HepG2 (cell line): ENCODE measurements around the gene SYS1. TPM values are rescaled to one million over a fixed set of nuclear protein-coding genes. Genes with fewer than 3 reads are reported as not detected.
A peak's percentile ranks its signal among the peaks of the same experiment; 100 is the strongest.

Experiments used
- ATAC-seq: fragments of 200-7000 bp; cut with Tn5 transposase; 3 replicates; pipeline ENCODE4 v1.9.1; 2020; ENCODE audit warnings: mild to moderate bottlenecking, moderate library complexity
- BruUV-seq: library from RNA; stranded (reverse); fragments of 400-500 nt; replicated peaks from 2 replicates; lab custom pipeline; 2021; lab: Mats Ljungman, UMichigan
- CTCF ChIA-PET: fragments of 300-600 bp; formaldehyde crosslinking; extraction: SDS; loops from one replicate; lab custom pipeline; 2021; ENCODE audit warnings: low total read pairs, inconsistent platforms, low intra/inter-chr PET ratio; lab: Yijun Ruan, JAX
- POLR2A ChIA-PET: fragments of 350-600 bp; sonication (Branson Sonifier 250); formaldehyde crosslinking; loops from one replicate; lab custom pipeline; 2020; ENCODE audit warnings: antibody characterized with exemption, inconsistent platforms; lab: Yijun Ruan, JAX
- DNase-seq: peaks from one replicate; pipeline ENCODE4 v3.0.0-alpha.2; 2015; ENCODE audit warnings: low spot score
- FAIRE-seq: peaks from 3 replicates; lab custom pipeline; 2011; peaks lifted over from hg19 to GRCh38; lab: Jason Lieb, UNC
- H2AFZ ChIP-seq: one replicate; pipeline ENCODE4 v1.6.1; 2011; ENCODE audit warnings: low read length, inconsistent platforms
- H3K27ac ChIP-seq: fragments of 300-600 bp; 3 replicates; pipeline ENCODE4 v1.8.0; 2011; ENCODE audit warnings: mixed run types, mild to moderate bottlenecking, mixed read lengths, low read length, inconsistent platforms; ENCODE audit not compliant: insufficient read depth; ENCODE audit errors: extremely low read length
- H3K27me3 ChIP-seq, 2 experiments: fragments of 200-600 bp in 1 of 2; 2 replicates in 1 of 2; 3 replicates in 1 of 2; pipeline versions ENCODE4 v1.6.0 to v1.8.0; 2011; ENCODE audit warnings: low read length in 2 of 2, mild to moderate bottlenecking in 2 of 2, moderate library complexity in 2 of 2, inconsistent platforms in 1 of 2; ENCODE audit not compliant: insufficient read depth in 2 of 2, control insufficient read depth in 1 of 2
- H3K36me3 ChIP-seq, 2 experiments: fragments of 200-600 bp in 1 of 2; replicated peaks in 1 of 2; 2 replicates in 1 of 2; 3 replicates in 1 of 2; pipeline versions ENCODE4 v1.5.1 to v1.8.0; 2011; ENCODE audit warnings: low read length in 2 of 2, inconsistent platforms in 1 of 2; ENCODE audit not compliant: insufficient read depth in 2 of 2, control insufficient read depth in 1 of 2
- H3K4me1 ChIP-seq: 2 replicates; pipeline ENCODE4 v1.5.1; 2012; ENCODE audit warnings: low read length, inconsistent platforms; ENCODE audit not compliant: insufficient read depth
- H3K4me2 ChIP-seq: 2 replicates; pipeline ENCODE4 v1.6.0; 2011; ENCODE audit warnings: low read depth, low read length, inconsistent platforms
- H3K4me3 ChIP-seq, 3 experiments: fragments of 200-600 bp in 1 of 3; sonication (generic), shearing (Covaris generic) in 1 of 3; replicated peaks in 1 of 3; 2 replicates each; pipeline ENCODE4 v1.5.1; 2011 to 2016; ENCODE audit warnings: low read length in 3 of 3, inconsistent platforms in 2 of 3, low read depth in 2 of 3, mild to moderate bottlenecking in 2 of 3, control low read depth in 1 of 3, mixed read lengths in 1 of 3; ENCODE audit not compliant: insufficient read depth in 1 of 3
- H3K79me2 ChIP-seq: one replicate; pipeline ENCODE4 v1.6.1; 2011; ENCODE audit warnings: low read length, inconsistent platforms; ENCODE audit not compliant: insufficient read depth
- H3K9ac ChIP-seq: 2 replicates; pipeline ENCODE4 v1.6.0; 2011; ENCODE audit warnings: mild to moderate bottlenecking, low read depth, low read length, inconsistent platforms; ENCODE audit not compliant: insufficient read depth
- H3K9me3 ChIP-seq: 2 replicates; pipeline ENCODE4 v1.5.1; 2012; ENCODE audit warnings: mild to moderate bottlenecking, low read length
- H4K20me1 ChIP-seq: 2 replicates; pipeline ENCODE4 v1.6.0; 2011; ENCODE audit warnings: inconsistent platforms, mild to moderate bottlenecking, low read length, moderate library complexity; ENCODE audit not compliant: insufficient read depth
- CCDC6 ChIP-seq: sonication (generic); formaldehyde crosslinking; IDR thresholded peaks from 2 replicates; pipeline ENCODE4 v1.8.1; 2022; ENCODE audit warnings: mild to moderate bottlenecking, missing genetic modification reagents, moderate library complexity
- ETV5 ChIP-seq: IDR thresholded peaks from 2 replicates; pipeline ENCODE4 v1.6.1; 2018; ENCODE audit warnings: missing biosample characterization, missing genetic modification reagents, inconsistent platforms, borderline replicate concordance
- FOXA3 ChIP-seq: IDR thresholded peaks from 2 replicates; pipeline ENCODE4 v1.6.1; 2016; ENCODE audit warnings: missing genetic modification reagents, missing compliant biosample characterization
- GLI4 ChIP-seq: sonication (generic); formaldehyde crosslinking; IDR thresholded peaks from 2 replicates; pipeline ENCODE4 v1.5.1; 2020; ENCODE audit warnings: missing genetic modification reagents, mild to moderate bottlenecking, moderate library complexity, borderline replicate concordance
- IKZF1 ChIP-seq: fragments of 450-650 bp; IDR thresholded peaks from 2 replicates; pipeline ENCODE4 v1.7.1; 2016
- ISX ChIP-seq: sonication (generic); formaldehyde crosslinking; conservative IDR thresholded peaks from 2 replicates; pipeline ENCODE4 v1.5.0; 2020; ENCODE audit warnings: missing genetic modification reagents
- KDM5A ChIP-seq: fragments of 200-600 bp; sonication (generic); IDR thresholded peaks from 2 replicates; pipeline ENCODE4 v1.7.0; 2018; ENCODE audit warnings: antibody characterized with exemption, mild to moderate bottlenecking, low read length, borderline replicate concordance
- KLF13 ChIP-seq: sonication (generic); formaldehyde crosslinking; IDR thresholded peaks from 2 replicates; pipeline ENCODE4 v1.4.0; 2020; ENCODE audit warnings: mild to moderate bottlenecking, missing genetic modification reagents
- MED13 ChIP-seq: sonication (generic); formaldehyde crosslinking; IDR thresholded peaks from 2 replicates; pipeline ENCODE4 v1.5.0; 2020; ENCODE audit warnings: missing genetic modification reagents
- NFE2L2 ChIP-seq: fragments of 150-350 bp; IDR thresholded peaks from 2 replicates; pipeline ENCODE4 v1.6.1; 2014; ENCODE audit warnings: low read length
- NR2F6 ChIP-seq, 2 experiments: IDR thresholded peaks; 2 replicates each; pipeline ENCODE4 v1.6.1; 2016; ENCODE audit warnings: antibody characterized with exemption in 1 of 2, mild to moderate bottlenecking in 1 of 2
- RBFOX2 ChIP-seq: fragments of 200-400 bp; formaldehyde crosslinking; IDR thresholded peaks from 2 replicates; pipeline ENCODE4 v1.6.1; 2017; ENCODE audit warnings: low read depth, mild to moderate bottlenecking, low read length
- RXRA ChIP-seq: sonication (generic); formaldehyde crosslinking; IDR thresholded peaks from 2 replicates; pipeline ENCODE4 v1.5.1; 2020; ENCODE audit warnings: missing genetic modification reagents
- TEAD3 ChIP-seq: optimal IDR thresholded peaks from 2 replicates; pipeline ENCODE3; 2016; ENCODE audit warnings: borderline replicate concordance
- TMF1 ChIP-seq: sonication (generic); formaldehyde crosslinking; IDR thresholded peaks from 2 replicates; pipeline ENCODE4 v1.8.1; 2022; ENCODE audit warnings: low read depth, missing genetic modification reagents
- ZNF329 ChIP-seq: sonication (generic); formaldehyde crosslinking; IDR thresholded peaks from 2 replicates; pipeline ENCODE4 v1.9.0; 2021; ENCODE audit warnings: low read depth, mild to moderate bottlenecking, missing genetic modification reagents
- ZNF430 ChIP-seq: sonication (generic); formaldehyde crosslinking; IDR thresholded peaks from 2 replicates; pipeline ENCODE4 v1.9.0; 2021; ENCODE audit warnings: mild to moderate bottlenecking, missing genetic modification reagents
- ZNF607 ChIP-seq: sonication (generic); formaldehyde crosslinking; IDR thresholded peaks from 2 replicates; pipeline ENCODE4 v1.5.1; 2020; ENCODE audit warnings: missing genetic modification reagents, mild to moderate bottlenecking, borderline replicate concordance
- ZNF772 ChIP-seq: sonication (generic); formaldehyde crosslinking; IDR thresholded peaks from 2 replicates; pipeline ENCODE4 v1.5.0; 2020; ENCODE audit warnings: mild to moderate bottlenecking, missing genetic modification reagents
- WGBS: methylation state at CpG from one replicate; pipeline ENCODE4 v1.1.6; 2017; ENCODE audit warnings: low lambda C conversion rate; 5-methylcytosine and 5-hydroxymethylcytosine counted together
- in situ Hi-C: cut with HindIII; loops from 2 replicates; pipeline ENCODE4 v1.10.0; 2017; ENCODE audit warnings: low pct_unique_long_range_greater_than_20kb; ENCODE audit not compliant: extremely low pct_ligation_motif_present
- intact Hi-C: fragments of 100-400 bp; cut with micrococcal nuclease; formaldehyde crosslinking; loops from one replicate; pipeline ENCODE4 v1.10.0; 2022; ENCODE audit not compliant: unreplicated experiment
- polyA plus RNA-seq, 8 experiments: library from polyadenylated mRNA; depleted of rRNA in 3 of 8; stranded (reverse) in 7 of 8; unstranded in 1 of 8; fragments of >200 nt; fragmentation: Illumina TruSeq in 4 of 8; extraction: Trizol in 4 of 8; gene quantifications; 2 replicates each; pipeline versions ENCODE4 v1.2.1 to v1.2.3, GENCODE V29; 2011 to 2016; ENCODE audit warnings: low read depth in 4 of 8, missing spikeins in 1 of 8, mixed read lengths in 1 of 8; ENCODE audit not compliant: insufficient read depth in 1 of 8
- total RNA-seq, 5 experiments: library from RNA; depleted of rRNA; stranded (reverse); fragments of >200 nt; fragmentation: Illumina TruSeq; extraction: Trizol; gene quantifications; 2 replicates each; pipeline ENCODE4 v1.2.3, GENCODE V29; 2016; ENCODE audit warnings: low read depth in 1 of 5
- TF ChIP-seq, protein P1 (sequence below): IDR thresholded peaks from 2 replicates; pipeline ENCODE4 v1.6.1; 2016; ENCODE audit warnings: mild to moderate bottlenecking
- TF ChIP-seq, protein P2 (sequence below): sonication (generic); formaldehyde crosslinking; IDR thresholded peaks from 2 replicates; pipeline ENCODE4 v1.5.1; 2020; ENCODE audit warnings: mild to moderate bottlenecking, moderate library complexity, missing genetic modification reagents
- TF ChIP-seq, protein P3 (sequence below): fragments of 450-650 bp; IDR thresholded peaks from 2 replicates; pipeline ENCODE4 v1.6.1; 2016

SYS1 gene
- total and polyA plus RNA-seq, 2 of the 13 experiments (the other 11 are each of a cell fraction or from before 2014, with no cell fraction given), result 38.3 to 65.6 TPM

DNA sequence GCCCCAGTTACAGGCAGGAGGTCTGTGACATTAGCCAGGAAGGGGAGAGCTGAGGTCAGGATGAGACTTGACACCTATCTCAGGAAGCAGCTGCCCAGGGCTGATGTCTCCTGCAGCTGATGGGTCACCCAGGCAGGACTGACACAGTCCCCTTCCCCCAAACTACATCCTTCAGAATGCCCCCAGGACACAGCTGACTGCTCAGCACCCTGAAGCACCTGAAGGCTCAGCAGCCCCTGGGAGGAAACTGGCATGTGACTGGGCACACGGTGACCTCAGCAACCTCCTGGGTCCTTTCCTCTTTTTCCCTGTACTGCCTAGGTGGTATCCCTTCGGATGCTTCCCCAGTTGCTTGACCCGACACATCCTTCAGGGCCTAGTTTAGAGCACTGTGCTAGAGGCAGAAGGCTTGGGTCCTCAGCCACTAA lies 16.7 kb upstream of the SYS1 start:
- ATAC-seq, result no peak
- DNase-seq, result no peak
- H3K79me2 ChIP-seq, result peaks cover 34% of the 10 kb centered on the region
- ChIA-PET POLR2A (interaction anchor here (0.6 to 29.5 kb wide), 9 partner anchors 3 to 1001 kb away, joined by 3 to 1422 read pairs (median 14); partner anchors contain the start of genes PIGT, SDC4 and SYS1), CTCF (no interaction called here)
- H3K36me3 ChIP-seq, result no peaks in the 10 kb centered on the region
- in situ Hi-C loops (no loop called here), intact Hi-C loops (no loop called here)
- H2AFZ ChIP-seq, result no peak overlapping the region
- no peak overlapping the region for H3K27ac ChIP-seq
- 61% methylated on average over 3 of the region's 3 CpGs for WGBS
- no peak for FAIRE-seq
- H3K4me3 ChIP-seq, result peak overlapping the region; percentile 79 to 87 (median 87)
- BruUV-seq, result no TSS peak
- peak overlapping the region; percentile 76; the same call in 1 of the 2 replicates for H3K9ac ChIP-seq
- H3K4me2 ChIP-seq, result peak overlapping the region; percentile 99
- peaks cover 88% of the 10 kb centered on the region for H3K4me1 ChIP-seq
- H3K27me3 ChIP-seq, result peaks cover 1 to 11% of the 10 kb centered on the region in 2 experiments; a peak in 2 of 5 replicates
- peaks cover 8% of the 10 kb centered on the region; the same call in 1 of the 2 replicates for H4K20me1 ChIP-seq
- H3K9me3 ChIP-seq, result no peaks in the 10 kb centered on the region
- TF ChIP-seq ZNF607 (CRISPR knock-in tag), result no peak
- TF ChIP-seq ZNF430 (CRISPR knock-in tag), result no peak
- TF ChIP-seq, protein P1, sequence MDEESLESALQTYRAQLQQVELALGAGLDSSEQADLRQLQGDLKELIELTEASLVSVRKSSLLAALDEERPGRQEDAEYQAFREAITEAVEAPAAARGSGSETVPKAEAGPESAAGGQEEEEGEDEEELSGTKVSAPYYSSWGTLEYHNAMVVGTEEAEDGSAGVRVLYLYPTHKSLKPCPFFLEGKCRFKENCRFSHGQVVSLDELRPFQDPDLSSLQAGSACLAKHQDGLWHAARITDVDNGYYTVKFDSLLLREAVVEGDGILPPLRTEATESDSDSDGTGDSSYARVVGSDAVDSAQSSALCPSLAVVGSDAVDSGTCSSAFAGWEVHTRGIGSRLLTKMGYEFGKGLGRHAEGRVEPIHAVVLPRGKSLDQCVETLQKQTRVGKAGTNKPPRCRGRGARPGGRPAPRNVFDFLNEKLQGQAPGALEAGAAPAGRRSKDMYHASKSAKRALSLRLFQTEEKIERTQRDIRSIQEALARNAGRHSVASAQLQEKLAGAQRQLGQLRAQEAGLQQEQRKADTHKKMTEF, result 0 out of 2 replicates have a peak, but pooled peaks have one; percentile 11
- 0 out of 2 replicates have a peak, but pooled peaks have one; percentile 35 for TF ChIP-seq CCDC6 (CRISPR knock-in tag)
- TF ChIP-seq IKZF1, result no peak
- TF ChIP-seq, protein P2, sequence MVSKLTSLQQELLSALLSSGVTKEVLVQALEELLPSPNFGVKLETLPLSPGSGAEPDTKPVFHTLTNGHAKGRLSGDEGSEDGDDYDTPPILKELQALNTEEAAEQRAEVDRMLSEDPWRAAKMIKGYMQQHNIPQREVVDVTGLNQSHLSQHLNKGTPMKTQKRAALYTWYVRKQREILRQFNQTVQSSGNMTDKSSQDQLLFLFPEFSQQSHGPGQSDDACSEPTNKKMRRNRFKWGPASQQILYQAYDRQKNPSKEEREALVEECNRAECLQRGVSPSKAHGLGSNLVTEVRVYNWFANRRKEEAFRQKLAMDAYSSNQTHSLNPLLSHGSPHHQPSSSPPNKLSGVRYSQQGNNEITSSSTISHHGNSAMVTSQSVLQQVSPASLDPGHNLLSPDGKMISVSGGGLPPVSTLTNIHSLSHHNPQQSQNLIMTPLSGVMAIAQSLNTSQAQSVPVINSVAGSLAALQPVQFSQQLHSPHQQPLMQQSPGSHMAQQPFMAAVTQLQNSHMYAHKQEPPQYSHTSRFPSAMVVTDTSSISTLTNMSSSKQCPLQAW, result 0 out of 2 replicates have a peak, but pooled peaks have one; percentile 54
- TF ChIP-seq ZNF772 (CRISPR knock-in tag), result peak; percentile 71; the same call in 1 of the 2 replicates
- TF ChIP-seq RXRA (CRISPR knock-in tag), result 0 out of 2 replicates have a peak, but pooled peaks have one; percentile 16
- TF ChIP-seq, protein P3, sequence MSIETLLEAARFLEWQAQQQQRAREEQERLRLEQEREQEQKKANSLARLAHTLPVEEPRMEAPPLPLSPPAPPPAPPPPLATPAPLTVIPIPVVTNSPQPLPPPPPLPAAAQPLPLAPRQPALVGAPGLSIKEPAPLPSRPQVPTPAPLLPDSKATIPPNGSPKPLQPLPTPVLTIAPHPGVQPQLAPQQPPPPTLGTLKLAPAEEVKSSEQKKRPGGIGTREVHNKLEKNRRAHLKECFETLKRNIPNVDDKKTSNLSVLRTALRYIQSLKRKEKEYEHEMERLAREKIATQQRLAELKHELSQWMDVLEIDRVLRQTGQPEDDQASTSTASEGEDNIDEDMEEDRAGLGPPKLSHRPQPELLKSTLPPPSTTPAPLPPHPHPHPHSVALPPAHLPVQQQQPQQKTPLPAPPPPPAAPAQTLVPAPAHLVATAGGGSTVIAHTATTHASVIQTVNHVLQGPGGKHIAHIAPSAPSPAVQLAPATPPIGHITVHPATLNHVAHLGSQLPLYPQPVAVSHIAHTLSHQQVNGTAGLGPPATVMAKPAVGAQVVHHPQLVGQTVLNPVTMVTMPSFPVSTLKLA, result no peak
- TF ChIP-seq ISX (CRISPR knock-in tag), result no peak
- TF ChIP-seq FOXA3 (CRISPR knock-in tag), result no peak
- TF ChIP-seq MED13 (CRISPR knock-in tag), result no peak
- TF ChIP-seq NFE2L2, result no peak
- 0 out of 2 replicates have a peak, but pooled peaks have one; percentile 1 for TF ChIP-seq RBFOX2
- no peak for TF ChIP-seq KLF13 (CRISPR knock-in tag)
- TF ChIP-seq TMF1 (CRISPR knock-in tag), result no peak
- TF ChIP-seq TEAD3, result no peak
- TF ChIP-seq KDM5A, result no peak
- no peak for TF ChIP-seq NR2F6 (IDR thresholded peaks at IDR 0.05)
- 0 out of 2 replicates have a peak, but pooled peaks have one; percentile 5 for TF ChIP-seq NR2F6 (CRISPR knock-in tag; IDR thresholded peaks at IDR 0.05)
- no peak for TF ChIP-seq ZNF329 (CRISPR knock-in tag)
- peak; percentile 44; the same call in 1 of the 2 replicates for TF ChIP-seq ETV5 (CRISPR knock-in tag)
- peak; percentile 60; the same call in 1 of the 2 replicates for TF ChIP-seq GLI4 (CRISPR knock-in tag)
